Adrenal gland (tissue), 5 donors: Measurements from ENCODE around the gene PLAAT5.
"Not testable (repeated sequence)": the region's sequence is repeated elsewhere in the genome, so short reads cannot be mapped to it uniquely, and the experiment has no call there.

Experiments
- POLR2A ChIP-seq, 2 donors: fragments of 450-650 bp; IDR thresholded peaks; one replicate each; pipeline ENCODE4 v1.6.1; 2017; ENCODE audit warnings: antibody characterized with exemption in 2 of 2, mild to moderate bottlenecking in 2 of 2, moderate library complexity in 1 of 2
- TF ChIP-seq, protein P1 (sequence below), 6 experiments: fragments of 450-650 bp in 4 of 6; fragments of 200-600 bp in 2 of 6; sonication (generic) in 1 of 6; IDR thresholded peaks; 1 replicate in 5 of 6; 2 replicates in 1 of 6; pipeline versions ENCODE4 v1.5.1 to v1.8.0; 2016 to 2021; ENCODE audit warnings: antibody characterized with exemption in 6 of 6, mild to moderate bottlenecking in 2 of 6, moderate library complexity in 1 of 6
- donor health status: DM: no; HTN: no; CAD: no.

DNA sequence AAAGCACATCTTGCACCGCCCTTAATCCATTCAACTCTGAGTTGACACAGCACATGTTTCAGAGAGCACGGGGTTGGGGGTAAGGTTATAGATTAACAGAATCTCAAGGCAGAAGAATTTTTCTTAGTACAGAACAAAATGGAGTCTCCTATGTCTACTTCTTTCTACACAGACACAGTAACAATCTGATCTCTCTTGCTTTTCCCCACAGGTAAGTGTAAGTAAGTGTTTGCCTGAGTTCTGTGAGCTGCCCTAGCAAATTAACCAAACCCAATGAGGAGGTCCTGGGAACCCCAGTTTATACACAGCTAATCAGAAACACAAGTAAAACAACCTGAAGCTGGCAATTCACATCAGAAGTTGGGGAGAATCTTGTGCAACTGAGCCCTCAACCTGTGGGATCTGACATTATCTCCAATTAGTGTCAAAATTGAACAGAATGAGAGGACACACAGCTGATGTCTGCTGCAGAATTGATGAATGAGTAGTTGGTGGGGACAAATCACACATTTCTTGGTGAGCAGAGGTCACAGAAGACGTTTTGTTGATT, 37.8 kb upstream of the PLAAT5 start:
- TF ChIP-seq, protein P1, sequence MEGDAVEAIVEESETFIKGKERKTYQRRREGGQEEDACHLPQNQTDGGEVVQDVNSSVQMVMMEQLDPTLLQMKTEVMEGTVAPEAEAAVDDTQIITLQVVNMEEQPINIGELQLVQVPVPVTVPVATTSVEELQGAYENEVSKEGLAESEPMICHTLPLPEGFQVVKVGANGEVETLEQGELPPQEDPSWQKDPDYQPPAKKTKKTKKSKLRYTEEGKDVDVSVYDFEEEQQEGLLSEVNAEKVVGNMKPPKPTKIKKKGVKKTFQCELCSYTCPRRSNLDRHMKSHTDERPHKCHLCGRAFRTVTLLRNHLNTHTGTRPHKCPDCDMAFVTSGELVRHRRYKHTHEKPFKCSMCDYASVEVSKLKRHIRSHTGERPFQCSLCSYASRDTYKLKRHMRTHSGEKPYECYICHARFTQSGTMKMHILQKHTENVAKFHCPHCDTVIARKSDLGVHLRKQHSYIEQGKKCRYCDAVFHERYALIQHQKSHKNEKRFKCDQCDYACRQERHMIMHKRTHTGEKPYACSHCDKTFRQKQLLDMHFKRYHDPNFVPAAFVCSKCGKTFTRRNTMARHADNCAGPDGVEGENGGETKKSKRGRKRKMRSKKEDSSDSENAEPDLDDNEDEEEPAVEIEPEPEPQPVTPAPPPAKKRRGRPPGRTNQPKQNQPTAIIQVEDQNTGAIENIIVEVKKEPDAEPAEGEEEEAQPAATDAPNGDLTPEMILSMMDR (IDR thresholded peaks at IDR 0.05) = not testable (repeated sequence)
- not testable (repeated sequence) for TF ChIP-seq POLR2A (IDR thresholded peaks at IDR 0.05)
